WTC11 (cell line): ENCODE data around the gene HCFC1. TPM values are rescaled to one million over a fixed set of nuclear protein-coding genes. Genes with fewer than 3 reads are reported as not detected.

Source experiments
- ATAC-seq: fragments of 200-7000 bp; cut with Tn5 transposase; 2 replicates; pipeline ENCODE4 v1.10.0; 2021; ENCODE audit warnings: mild to moderate bottlenecking, moderate library complexity
- CTCF ChIA-PET: fragments of 300-600 bp; sonication (Branson Sonifier 250); formaldehyde crosslinking; loops from one replicate; lab custom pipeline; 2021; ENCODE audit warnings: antibody characterized with exemption; lab: Charles Lee
- POLR2A ChIA-PET: fragments of 350-600 bp; sonication (Branson Sonifier 250); formaldehyde crosslinking; loops from one replicate; lab custom pipeline; 2021; ENCODE audit warnings: antibody characterized with exemption; lab: Charles Lee
- DNase-seq: peaks from one replicate; pipeline ENCODE4 v3.0.0; 2021; ENCODE audit warnings: low spot score
- H3K27ac Mint-ChIP-seq: 2 replicates; pipeline ENCODE4 v1.8.0; 2021; ENCODE audit warnings: mixed read lengths
- H3K27me3 Mint-ChIP-seq: 2 replicates; pipeline ENCODE4 v1.8.0; 2021; ENCODE audit warnings: low read depth, mild to moderate bottlenecking, moderate library complexity, mixed read lengths
- H3K36me3 Mint-ChIP-seq: 2 replicates; pipeline ENCODE4 v1.8.0; 2021; ENCODE audit warnings: mixed read lengths
- H3K4me1 Mint-ChIP-seq: 2 replicates; pipeline ENCODE4 v1.8.0; 2022; ENCODE audit warnings: mixed read lengths
- H3K4me3 Mint-ChIP-seq: 2 replicates; pipeline ENCODE4 v1.8.0; 2021; ENCODE audit warnings: mild to moderate bottlenecking, moderate library complexity, mixed read lengths
- H3K9me3 Mint-ChIP-seq: 2 replicates; pipeline ENCODE4 v1.8.0; 2021; ENCODE audit warnings: mixed read lengths
- ATF1 ChIP-seq: sonication (generic); formaldehyde crosslinking; IDR thresholded peaks from 2 replicates; pipeline ENCODE4 v1.8.1; 2023; ENCODE audit warnings: mild to moderate bottlenecking, moderate library complexity, missing genetic modification reagents
- CREM ChIP-seq: sonication (generic); formaldehyde crosslinking; IDR thresholded peaks from 2 replicates; pipeline ENCODE4 v1.8.1; 2022; ENCODE audit warnings: mild to moderate bottlenecking, missing genetic modification reagents, moderate library complexity
- E2F5 ChIP-seq: sonication (generic); formaldehyde crosslinking; IDR thresholded peaks from 2 replicates; pipeline ENCODE4 v1.8.1; 2022; ENCODE audit warnings: mild to moderate bottlenecking, moderate library complexity, missing genetic modification reagents
- GRHL2 ChIP-seq: fragments of 250-450 bp; sonication (Bioruptor Pico); IDR thresholded peaks from 2 replicates; pipeline ENCODE4 v1.8.0; 2022; ENCODE audit warnings: mild to moderate bottlenecking, moderate library complexity; ENCODE audit not compliant: insufficient replicate concordance, severe bottlenecking
- HMGA2 ChIP-seq: fragments of 250-450 bp; sonication (Bioruptor Pico); IDR thresholded peaks from 2 replicates; pipeline ENCODE4 v1.4.0; 2021; ENCODE audit warnings: mild to moderate bottlenecking, moderate library complexity
- NFYB ChIP-seq: sonication (generic); formaldehyde crosslinking; conservative IDR thresholded peaks from 2 replicates; pipeline ENCODE4 v1.8.0; 2022; ENCODE audit warnings: low read depth, missing genetic modification reagents
- OVOL2 ChIP-seq: fragments of 250-450 bp; sonication (Bioruptor Pico); IDR thresholded peaks from 2 replicates; pipeline ENCODE4 v1.9.0; 2021; ENCODE audit warnings: mild to moderate bottlenecking, borderline replicate concordance
- PRRX2 ChIP-seq: fragments of 250-450 bp; sonication (Bioruptor Pico); IDR thresholded peaks from 2 replicates; pipeline ENCODE4 v1.8.0; 2021; ENCODE audit warnings: mild to moderate bottlenecking
- RORB ChIP-seq: fragments of 250-450 bp; sonication (Bioruptor Pico); IDR thresholded peaks from 2 replicates; pipeline ENCODE4 v1.9.0; 2021; ENCODE audit warnings: mild to moderate bottlenecking
- SMAD3 ChIP-seq: sonication (generic); formaldehyde crosslinking; IDR thresholded peaks from 2 replicates; pipeline ENCODE4 v1.8.0; 2022; ENCODE audit warnings: missing genetic modification reagents, mild to moderate bottlenecking, borderline replicate concordance
- ZNF423 ChIP-seq: fragments of 250-450 bp; sonication (Bioruptor Pico); IDR thresholded peaks from 2 replicates; pipeline ENCODE4 v2.1.2; 2022; ENCODE audit warnings: mild to moderate bottlenecking, moderate library complexity
- total RNA-seq: library from RNA; stranded (reverse); gene quantifications from 3 replicates; pipeline ENCODE4 v1.2.3, GENCODE V29; 2021
- TF ChIP-seq, protein P1 (sequence below): sonication (generic); formaldehyde crosslinking; IDR thresholded peaks from 2 replicates; pipeline ENCODE4 v1.8.1; 2022; ENCODE audit warnings: low read depth, missing genetic modification reagents, borderline replicate concordance
- TF ChIP-seq, protein P2 (sequence below): fragments of 250-450 bp; sonication (Bioruptor Pico); IDR thresholded peaks from 2 replicates; pipeline ENCODE4 v1.9.0; 2021; ENCODE audit warnings: mild to moderate bottlenecking
- TF ChIP-seq, protein P3 (sequence below): sonication (generic); formaldehyde crosslinking; IDR thresholded peaks from 2 replicates; pipeline ENCODE4 v1.8.1; 2023; ENCODE audit warnings: mild to moderate bottlenecking, missing genetic modification reagents, moderate library complexity
- TF ChIP-seq, protein P4 (sequence below): sonication (generic); formaldehyde crosslinking; IDR thresholded peaks from 2 replicates; pipeline ENCODE4 v1.8.0; 2022; ENCODE audit warnings: mild to moderate bottlenecking, missing genetic modification reagents

HCFC1 gene
- total RNA-seq, 1 experiment from 2014 or later = 130 TPM

- no peak for DNase-seq
Measured at GRCh38 chrX:153968255-153968654, 3.4 kb downstream of the HCFC1 start.

GRCh38 chrX:153967536-153968224 lies 3.9 kb downstream of the HCFC1 start:
- ATAC-seq (no peak), DNase-seq (no peak)
- H3K36me3 Mint-ChIP-seq = no peaks in the 10 kb centered on the region; the same call in 1 of the 2 replicates
- H3K4me1 Mint-ChIP-seq = peaks cover 21% of the 10 kb centered on the region
- TF ChIP-seq, protein P1, sequence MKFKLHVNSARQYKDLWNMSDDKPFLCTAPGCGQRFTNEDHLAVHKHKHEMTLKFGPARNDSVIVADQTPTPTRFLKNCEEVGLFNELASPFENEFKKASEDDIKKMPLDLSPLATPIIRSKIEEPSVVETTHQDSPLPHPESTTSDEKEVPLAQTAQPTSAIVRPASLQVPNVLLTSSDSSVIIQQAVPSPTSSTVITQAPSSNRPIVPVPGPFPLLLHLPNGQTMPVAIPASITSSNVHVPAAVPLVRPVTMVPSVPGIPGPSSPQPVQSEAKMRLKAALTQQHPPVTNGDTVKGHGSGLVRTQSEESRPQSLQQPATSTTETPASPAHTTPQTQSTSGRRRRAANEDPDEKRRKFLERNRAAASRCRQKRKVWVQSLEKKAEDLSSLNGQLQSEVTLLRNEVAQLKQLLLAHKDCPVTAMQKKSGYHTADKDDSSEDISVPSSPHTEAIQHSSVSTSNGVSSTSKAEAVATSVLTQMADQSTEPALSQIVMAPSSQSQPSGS (CRISPR knock-in tag) = no peak
- TF ChIP-seq, protein P2, sequence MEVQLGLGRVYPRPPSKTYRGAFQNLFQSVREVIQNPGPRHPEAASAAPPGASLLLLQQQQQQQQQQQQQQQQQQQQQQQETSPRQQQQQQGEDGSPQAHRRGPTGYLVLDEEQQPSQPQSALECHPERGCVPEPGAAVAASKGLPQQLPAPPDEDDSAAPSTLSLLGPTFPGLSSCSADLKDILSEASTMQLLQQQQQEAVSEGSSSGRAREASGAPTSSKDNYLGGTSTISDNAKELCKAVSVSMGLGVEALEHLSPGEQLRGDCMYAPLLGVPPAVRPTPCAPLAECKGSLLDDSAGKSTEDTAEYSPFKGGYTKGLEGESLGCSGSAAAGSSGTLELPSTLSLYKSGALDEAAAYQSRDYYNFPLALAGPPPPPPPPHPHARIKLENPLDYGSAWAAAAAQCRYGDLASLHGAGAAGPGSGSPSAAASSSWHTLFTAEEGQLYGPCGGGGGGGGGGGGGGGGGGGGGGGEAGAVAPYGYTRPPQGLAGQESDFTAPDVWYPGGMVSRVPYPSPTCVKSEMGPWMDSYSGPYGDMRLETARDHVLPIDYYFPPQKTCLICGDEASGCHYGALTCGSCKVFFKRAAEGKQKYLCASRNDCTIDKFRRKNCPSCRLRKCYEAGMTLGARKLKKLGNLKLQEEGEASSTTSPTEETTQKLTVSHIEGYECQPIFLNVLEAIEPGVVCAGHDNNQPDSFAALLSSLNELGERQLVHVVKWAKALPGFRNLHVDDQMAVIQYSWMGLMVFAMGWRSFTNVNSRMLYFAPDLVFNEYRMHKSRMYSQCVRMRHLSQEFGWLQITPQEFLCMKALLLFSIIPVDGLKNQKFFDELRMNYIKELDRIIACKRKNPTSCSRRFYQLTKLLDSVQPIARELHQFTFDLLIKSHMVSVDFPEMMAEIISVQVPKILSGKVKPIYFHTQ (CRISPR knock-in tag) = no peak
- TF ChIP-seq RORB (CRISPR knock-in tag) (no peak), E2F5 (CRISPR knock-in tag) (no peak)
- H3K9me3 Mint-ChIP-seq = no peaks in the 10 kb centered on the region
- CTCF ChIA-PET = interaction anchor here (1.1 to 3.7 kb wide), 3 partner anchors 20 to 46 kb away, joined by 3 to 13 read pairs (median 12); no protein-coding TSS in a partner anchor
- POLR2A ChIA-PET = no interaction called here
- no peaks in the 10 kb centered on the region for H3K27me3 Mint-ChIP-seq
- H3K27ac Mint-ChIP-seq = peak overlapping the region; percentile 71
- peak overlapping the region; percentile 100 for H3K4me3 Mint-ChIP-seq

More at GRCh38 chrX:153968255-153968654, 3.4 kb downstream of the HCFC1 start:
- H3K36me3 Mint-ChIP-seq = no peaks in the 10 kb centered on the region; the same call in 1 of the 2 replicates
- POLR2A ChIA-PET = no interaction called here
- no peaks in the 10 kb centered on the region for H3K9me3 Mint-ChIP-seq
- no peaks in the 10 kb centered on the region for H3K27me3 Mint-ChIP-seq
- H3K27ac Mint-ChIP-seq = peak overlapping the region; percentile 90
- ATAC-seq = no peak
- H3K4me3 Mint-ChIP-seq = peak overlapping the region; percentile 100
- H3K4me1 Mint-ChIP-seq = peaks cover 24% of the 10 kb centered on the region
- CTCF ChIA-PET = interaction anchor here (1.1 to 3.7 kb wide), 3 partner anchors 21 to 45 kb away, joined by 3 to 13 read pairs (median 12); no protein-coding TSS in a partner anchor
- no peak for TF ChIP-seq GRHL2 (CRISPR knock-in tag)
- TF ChIP-seq, protein P3, sequence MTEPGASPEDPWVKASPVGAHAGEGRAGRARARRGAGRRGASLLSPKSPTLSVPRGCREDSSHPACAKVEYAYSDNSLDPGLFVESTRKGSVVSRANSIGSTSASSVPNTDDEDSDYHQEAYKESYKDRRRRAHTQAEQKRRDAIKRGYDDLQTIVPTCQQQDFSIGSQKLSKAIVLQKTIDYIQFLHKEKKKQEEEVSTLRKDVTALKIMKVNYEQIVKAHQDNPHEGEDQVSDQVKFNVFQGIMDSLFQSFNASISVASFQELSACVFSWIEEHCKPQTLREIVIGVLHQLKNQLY = no peak
- no peak for TF ChIP-seq ZNF423 (CRISPR knock-in tag)
- no peak for TF ChIP-seq CREM (CRISPR knock-in tag)

GRCh38 chrX:153966841-153967535 lies 4.6 kb downstream of the HCFC1 start:
- H3K4me3 Mint-ChIP-seq = peak overlapping the region; percentile 100; the same call in 1 of the 2 replicates
- ChIA-PET CTCF (interaction anchor here (0.6 to 3.7 kb wide), 6 partner anchors 20 to 280 kb away, joined by 3 to 12 read pairs (median 3); no protein-coding TSS in a partner anchor), POLR2A (interaction anchor here (0.5 kb wide), 1 partner anchor 207 kb away, joined by 3 read pairs; no protein-coding TSS in a partner anchor)
- H3K9me3 Mint-ChIP-seq = no peaks in the 10 kb centered on the region
- H3K4me1 Mint-ChIP-seq = peaks cover 21% of the 10 kb centered on the region
- ATAC-seq (no peak), DNase-seq (no peak)
- peak overlapping the region; percentile 71 for H3K27ac Mint-ChIP-seq
- H3K36me3 Mint-ChIP-seq = no peaks in the 10 kb centered on the region; the same call in none of the 2 replicates
- no peaks in the 10 kb centered on the region for H3K27me3 Mint-ChIP-seq
- TF ChIP-seq SMAD3 (CRISPR knock-in tag) = no peak
- no peak for TF ChIP-seq NFYB (CRISPR knock-in tag)
- no peak for TF ChIP-seq PRRX2
- no peak for TF ChIP-seq OVOL2 (CRISPR knock-in tag)
- no peak for TF ChIP-seq ATF1
- TF ChIP-seq, protein P4, sequence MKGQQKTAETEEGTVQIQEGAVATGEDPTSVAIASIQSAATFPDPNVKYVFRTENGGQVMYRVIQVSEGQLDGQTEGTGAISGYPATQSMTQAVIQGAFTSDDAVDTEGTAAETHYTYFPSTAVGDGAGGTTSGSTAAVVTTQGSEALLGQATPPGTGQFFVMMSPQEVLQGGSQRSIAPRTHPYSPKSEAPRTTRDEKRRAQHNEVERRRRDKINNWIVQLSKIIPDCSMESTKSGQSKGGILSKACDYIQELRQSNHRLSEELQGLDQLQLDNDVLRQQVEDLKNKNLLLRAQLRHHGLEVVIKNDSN (CRISPR knock-in tag) = no peak
- TF ChIP-seq HMGA2 = no peak
- TF ChIP-seq, all 79 proteins: peak for 0
